ENCODE measurements around the gene RTF1. TPM values are rescaled to one million over a fixed set of nuclear protein-coding genes. Genes with fewer than 3 reads are reported as not detected.

RTF1 gene
- total RNA-seq, 2 donors from 2014 or later: 20.0 to 49.5 TPM

DNA sequence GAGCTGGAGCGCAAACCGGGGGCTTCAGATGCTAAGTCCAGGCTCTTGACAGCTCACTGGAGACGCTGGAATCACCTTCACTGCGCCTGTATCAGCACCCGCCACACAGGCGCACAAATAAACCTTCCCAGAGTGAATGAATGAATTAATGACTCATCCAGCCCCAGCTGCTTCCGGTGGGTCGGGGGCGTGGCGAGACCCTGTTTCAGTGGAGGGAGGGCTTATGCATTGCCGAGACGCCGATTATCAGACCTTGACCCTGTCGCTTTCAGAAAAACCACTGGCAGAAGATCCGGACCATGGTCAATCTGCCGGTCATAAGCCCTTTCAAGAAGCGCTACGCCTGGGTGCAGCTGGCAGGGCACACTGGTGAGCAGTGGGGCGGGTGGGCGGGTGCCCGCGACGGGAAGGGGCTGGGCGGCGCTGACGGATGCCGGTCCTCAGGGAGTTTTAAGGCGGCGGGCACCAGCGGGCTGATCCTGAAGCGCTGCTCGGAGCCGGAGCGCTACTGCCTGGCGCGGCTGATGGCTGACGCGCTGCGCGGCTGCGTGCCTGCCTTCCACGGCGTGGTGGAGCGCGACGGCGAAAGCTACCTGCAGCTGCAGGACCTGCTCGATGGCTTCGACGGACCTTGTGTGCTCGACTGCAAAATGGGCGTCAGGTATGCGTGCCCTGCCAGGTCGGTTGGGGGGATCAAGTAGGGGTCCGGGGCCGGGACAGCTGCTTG is 84.5 kb downstream of the RTF1 start:
- Histone ChIP-seq H3K36me3 (no peaks in the 10 kb centered on the region), H3K27me3 (replicated peaks; ENCODE audit: insufficient read depth) (no peaks in the 10 kb centered on the region), H3K9me3 (no peaks in the 10 kb centered on the region), H3K4me3 (peak overlapping the region; percentile 62), H3K27ac (no peak overlapping the region), H3K4me1 (ENCODE audit: control insufficient read depth in 1 of 2, low read depth in 2 of 2) (peaks cover 14 to 15% of the 10 kb centered on the region in 2 donors)
- ATAC-seq (ENCODE audit: insufficient number of reproducible peaks, low FRiP score, low read depth): no peak
- no peak for DNase-seq (ENCODE audit: low spot score)
- TF ChIP-seq, protein P1, sequence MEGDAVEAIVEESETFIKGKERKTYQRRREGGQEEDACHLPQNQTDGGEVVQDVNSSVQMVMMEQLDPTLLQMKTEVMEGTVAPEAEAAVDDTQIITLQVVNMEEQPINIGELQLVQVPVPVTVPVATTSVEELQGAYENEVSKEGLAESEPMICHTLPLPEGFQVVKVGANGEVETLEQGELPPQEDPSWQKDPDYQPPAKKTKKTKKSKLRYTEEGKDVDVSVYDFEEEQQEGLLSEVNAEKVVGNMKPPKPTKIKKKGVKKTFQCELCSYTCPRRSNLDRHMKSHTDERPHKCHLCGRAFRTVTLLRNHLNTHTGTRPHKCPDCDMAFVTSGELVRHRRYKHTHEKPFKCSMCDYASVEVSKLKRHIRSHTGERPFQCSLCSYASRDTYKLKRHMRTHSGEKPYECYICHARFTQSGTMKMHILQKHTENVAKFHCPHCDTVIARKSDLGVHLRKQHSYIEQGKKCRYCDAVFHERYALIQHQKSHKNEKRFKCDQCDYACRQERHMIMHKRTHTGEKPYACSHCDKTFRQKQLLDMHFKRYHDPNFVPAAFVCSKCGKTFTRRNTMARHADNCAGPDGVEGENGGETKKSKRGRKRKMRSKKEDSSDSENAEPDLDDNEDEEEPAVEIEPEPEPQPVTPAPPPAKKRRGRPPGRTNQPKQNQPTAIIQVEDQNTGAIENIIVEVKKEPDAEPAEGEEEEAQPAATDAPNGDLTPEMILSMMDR (IDR thresholded peaks at IDR 0.05): no peak

DNA sequence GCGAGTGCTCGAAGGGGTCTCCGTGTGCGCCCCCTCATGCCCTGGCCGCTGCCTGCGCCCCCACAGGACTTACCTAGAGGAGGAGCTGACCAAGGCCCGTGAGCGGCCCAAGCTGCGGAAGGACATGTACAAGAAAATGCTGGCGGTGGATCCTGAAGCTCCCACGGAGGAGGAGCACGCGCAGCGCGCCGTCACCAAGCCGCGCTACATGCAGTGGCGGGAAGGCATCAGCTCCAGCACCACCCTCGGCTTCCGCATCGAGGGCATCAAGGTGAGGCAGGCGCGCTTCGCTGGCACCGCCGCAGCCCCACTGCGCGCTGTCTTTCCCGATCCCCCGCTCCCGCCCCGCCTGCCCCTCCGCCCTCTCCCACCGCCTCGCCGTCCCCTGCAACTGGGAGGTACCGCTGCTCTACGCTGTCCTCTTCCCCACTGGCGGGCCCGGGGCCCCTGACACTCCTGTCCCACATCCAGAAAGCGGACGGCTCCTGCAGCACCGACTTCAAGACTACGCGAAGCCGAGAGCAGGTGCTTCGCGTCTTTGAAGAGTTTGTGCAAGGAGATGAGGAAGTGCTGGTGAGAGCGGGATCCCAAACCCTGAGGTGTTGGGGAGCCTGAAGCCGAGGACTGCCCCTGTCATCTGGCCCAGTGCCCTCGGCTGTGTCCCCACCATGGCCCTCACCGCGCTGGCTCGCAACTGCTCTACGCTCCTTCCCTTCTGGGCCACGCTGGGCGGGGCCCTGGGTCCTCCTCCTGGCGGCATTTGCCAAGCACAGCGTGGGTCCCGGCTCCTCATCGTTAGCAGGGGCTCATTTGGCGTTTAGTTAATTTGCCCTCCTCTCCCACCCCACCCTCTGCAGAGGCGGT is 85.3 kb downstream of the RTF1 start:
- Histone ChIP-seq H3K27ac (no peak overlapping the region), H3K4me3 (peak overlapping the region; percentile 62), H3K9me3 (no peaks in the 10 kb centered on the region), H3K4me1 (ENCODE audit: control insufficient read depth in 1 of 2, low read depth in 2 of 2) (peaks cover 14 to 15% of the 10 kb centered on the region in 2 donors), H3K27me3 (replicated peaks; ENCODE audit: insufficient read depth) (no peaks in the 10 kb centered on the region), H3K36me3 (no peaks in the 10 kb centered on the region)
- ATAC-seq (ENCODE audit: insufficient number of reproducible peaks, low FRiP score, low read depth): no peak
- TF ChIP-seq, protein P1 (IDR thresholded peaks at IDR 0.05): no peak
- DNase-seq (ENCODE audit: low spot score): no peak

GRCh38 chr15:41502795-41503668 is 86.1 kb downstream of the RTF1 start:
- ATAC-seq (ENCODE audit: insufficient number of reproducible peaks, low FRiP score, low read depth): no peak
- Histone ChIP-seq H3K4me1 (ENCODE audit: control insufficient read depth in 1 of 2, low read depth in 2 of 2) (peaks cover 14 to 15% of the 10 kb centered on the region in 2 donors), H3K27me3 (replicated peaks; ENCODE audit: insufficient read depth) (no peaks in the 10 kb centered on the region)

GRCh38 chr15:41503669-41504010 is 86.7 kb downstream of the RTF1 start:
- H3K36me3 ChIP-seq: no peaks in the 10 kb centered on the region
- H3K4me1 ChIP-seq (ENCODE audit: control insufficient read depth in 1 of 2, low read depth in 2 of 2): peaks cover 14 to 15% of the 10 kb centered on the region in 2 donors
- H3K27me3 ChIP-seq (replicated peaks; ENCODE audit: insufficient read depth): no peaks in the 10 kb centered on the region
- ATAC-seq (ENCODE audit: insufficient number of reproducible peaks, low FRiP score, low read depth) (no peak), DNase-seq (ENCODE audit: low spot score) (no peak)
- TF ChIP-seq, protein P1 (IDR thresholded peaks at IDR 0.05): no peak
- no peak overlapping the region for H3K27ac ChIP-seq
- H3K9me3 ChIP-seq: no peaks in the 10 kb centered on the region
- H3K4me3 ChIP-seq: no peak overlapping the region

More at GRCh38 chr15:41502795-41503668, 86.1 kb downstream of the RTF1 start:
- no peak for DNase-seq (ENCODE audit: low spot score)
- TF ChIP-seq, protein P1 (IDR thresholded peaks at IDR 0.05): no peak
- no peaks in the 10 kb centered on the region for H3K36me3 ChIP-seq
- H3K9me3 ChIP-seq: no peaks in the 10 kb centered on the region
- H3K27ac ChIP-seq: no peak overlapping the region
- peak overlapping the region; percentile 62 for H3K4me3 ChIP-seq
